ENCODE data around the gene DGKH.

The DGKH gene

GRCh38 chr13:42274386-42275097, 226.1 kb downstream of the DGKH start:
- Histone ChIP-seq H3K79me2 (ENCODE audit: insufficient read depth, low read depth) (0 out of 2 replicates have a peak, but pooled peaks cover 6% of the 10 kb centered on the region), H3K9ac (no peak overlapping the region)
- no peak for TF ChIP-seq CTCF (conservative IDR thresholded peaks at IDR 0.05; ENCODE audit: low read depth, low read length)

GRCh38 chr13:42275098-42275471, 226.6 kb downstream of the DGKH start:
- no peaks in the 10 kb centered on the region for H4K20me1 ChIP-seq (ENCODE audit: insufficient read depth)
- 0 out of 2 replicates have a peak, but pooled peaks cover 6% of the 10 kb centered on the region for H3K79me2 ChIP-seq (ENCODE audit: insufficient read depth, low read depth)
- no peak overlapping the region for H3K27ac ChIP-seq
- H3K4me3 ChIP-seq (IDR thresholded peaks at IDR 0.05; ENCODE audit: insufficient read depth, low read depth, low read length): no peak overlapping the region
- H3K9ac ChIP-seq: no peak overlapping the region
- no peak overlapping the region for H3K4me2 ChIP-seq
- no peak for TF ChIP-seq CTCF (conservative IDR thresholded peaks at IDR 0.05; ENCODE audit: low read depth, low read length)
- H3K36me3 ChIP-seq (ENCODE audit: insufficient read depth): no peaks in the 10 kb centered on the region
- H3K27me3 ChIP-seq (ENCODE audit: insufficient read depth, low read depth): no peaks in the 10 kb centered on the region
- H3K4me1 ChIP-seq (ENCODE audit: low read depth, poor library complexity, severe bottlenecking): peaks cover 8% of the 10 kb centered on the region
- H2AFZ ChIP-seq (ENCODE audit: low read depth): no peak overlapping the region

More at GRCh38 chr13:42274386-42275097, 226.1 kb downstream of the DGKH start:
- Histone ChIP-seq H3K4me2 (no peak overlapping the region), H4K20me1 (ENCODE audit: insufficient read depth) (no peaks in the 10 kb centered on the region), H3K36me3 (ENCODE audit: insufficient read depth) (no peaks in the 10 kb centered on the region), H3K27ac (no peak overlapping the region), H2AFZ (ENCODE audit: low read depth) (no peak overlapping the region), H3K4me1 (ENCODE audit: low read depth, poor library complexity, severe bottlenecking) (peaks cover 13% of the 10 kb centered on the region), H3K27me3 (ENCODE audit: insufficient read depth, low read depth) (no peaks in the 10 kb centered on the region), H3K4me3 (IDR thresholded peaks at IDR 0.05; ENCODE audit: insufficient read depth, low read depth, low read length) (no peak overlapping the region)

- H3K36me3 ChIP-seq (ENCODE audit: insufficient read depth): no peaks in the 10 kb centered on the region
- H3K27me3 ChIP-seq (ENCODE audit: insufficient read depth, low read depth): no peaks in the 10 kb centered on the region
- H3K79me2 ChIP-seq (ENCODE audit: insufficient read depth, low read depth): 0 out of 2 replicates have a peak, but pooled peaks cover 6% of the 10 kb centered on the region
- H3K4me2 ChIP-seq: no peak overlapping the region
- TF ChIP-seq CTCF (conservative IDR thresholded peaks at IDR 0.05; ENCODE audit: low read depth, low read length): no peak
- no peak overlapping the region for H3K27ac ChIP-seq
- H3K4me3 ChIP-seq (IDR thresholded peaks at IDR 0.05; ENCODE audit: insufficient read depth, low read depth, low read length): no peak overlapping the region
- H2AFZ ChIP-seq (ENCODE audit: low read depth): no peak overlapping the region
- peaks cover 4% of the 10 kb centered on the region for H3K4me1 ChIP-seq (ENCODE audit: low read depth, poor library complexity, severe bottlenecking)
- no peaks in the 10 kb centered on the region for H4K20me1 ChIP-seq (ENCODE audit: insufficient read depth)
- no peak overlapping the region for H3K9ac ChIP-seq
These were observed 227.1 kb downstream of the DGKH start for GRCh38 chr13:42275506-42275905.

GRCh38 chr13:42276683-42277082, 228.2 kb downstream of the DGKH start:
- Histone ChIP-seq H3K27me3 (ENCODE audit: insufficient read depth, low read depth) (no peaks in the 10 kb centered on the region), H3K4me3 (IDR thresholded peaks at IDR 0.05; ENCODE audit: insufficient read depth, low read depth, low read length) (no peak overlapping the region), H3K36me3 (ENCODE audit: insufficient read depth) (no peaks in the 10 kb centered on the region), H3K4me1 (ENCODE audit: low read depth, poor library complexity, severe bottlenecking) (no peaks in the 10 kb centered on the region), H4K20me1 (ENCODE audit: insufficient read depth) (no peaks in the 10 kb centered on the region), H3K4me2 (no peak overlapping the region), H3K79me2 (ENCODE audit: insufficient read depth, low read depth) (0 out of 2 replicates have a peak, but pooled peaks cover 6% of the 10 kb centered on the region), H3K9ac (no peak overlapping the region), H2AFZ (ENCODE audit: low read depth) (no peak overlapping the region), H3K27ac (no peak overlapping the region)
- no peak for TF ChIP-seq CTCF (conservative IDR thresholded peaks at IDR 0.05; ENCODE audit: low read depth, low read length)
